Hematopoietic multipotent progenitor cell treated with erythropoietin and hydrocortisone succinate and interleukin-3 and kit ligand, for 8 days (in vitro differentiated cells): ENCODE data around the gene MTIF2.
A peak's percentile ranks its signal among the peaks of the same experiment; 100 is the strongest.
"Not testable (repeated sequence)": the region's sequence is repeated elsewhere in the genome, so short reads cannot be mapped to it uniquely, and the experiment has no call there.

Experiments
- DNase-seq: peaks from one replicate; pipeline ENCODE4 v3.0.0-alpha.2; 2015

MTIF2 gene

GRCh38 chr2:55268907-55269644 is at the start of gene MTIF2:
Gene MTIF2 (minus strand): TSS chr2:55269231. CDS start chr2:55263858, 5,373 bp downstream.
- peak; percentile 93 for DNase-seq

GRCh38 chr2:55314985-55315384 is 46.0 kb upstream of the MTIF2 start:
- DNase-seq = no peak

DNA sequence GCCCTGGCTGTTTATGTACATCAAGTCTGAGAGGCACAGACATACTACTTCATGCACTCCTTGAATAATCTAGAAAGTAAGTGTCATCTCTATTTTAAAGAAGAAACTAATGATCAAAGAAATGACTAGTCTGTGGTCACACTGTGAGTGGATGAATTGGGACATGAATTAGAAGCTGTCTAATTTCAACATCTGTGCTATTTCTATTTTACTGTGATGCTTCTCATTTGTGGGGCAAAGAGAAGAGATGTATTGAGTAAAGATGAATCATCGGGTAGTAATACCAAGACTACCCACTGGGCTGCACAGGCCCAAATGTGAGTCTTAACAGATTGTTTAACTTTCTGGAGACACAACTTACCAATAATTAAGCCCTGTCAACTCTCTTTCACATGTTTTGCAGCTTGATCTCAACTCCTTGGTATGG is 42.4 kb upstream of the MTIF2 start:
- peak; percentile 13 for DNase-seq

DNA sequence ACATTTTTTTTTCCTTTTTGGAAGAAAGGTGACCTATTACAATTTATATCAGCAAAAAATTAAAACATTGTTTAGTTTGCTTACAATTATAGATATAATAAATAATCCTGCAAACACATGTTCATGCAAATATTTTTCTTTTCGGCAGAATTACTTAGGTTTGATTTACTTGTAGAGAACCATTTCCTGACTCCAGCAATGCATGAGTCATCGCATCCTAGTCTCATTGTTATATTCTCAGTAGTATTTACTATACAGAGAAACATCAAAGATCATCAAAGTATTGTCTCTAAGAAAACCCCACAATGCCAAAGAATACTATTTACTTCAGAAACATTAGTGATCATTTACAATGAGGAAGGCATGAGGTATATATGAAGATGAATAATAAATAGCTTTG is 40.4 kb upstream of the MTIF2 start:
- DNase-seq = no peak

GRCh38 chr2:55302241-55302640 is 33.2 kb upstream of the MTIF2 start:
- no peak for DNase-seq

DNA sequence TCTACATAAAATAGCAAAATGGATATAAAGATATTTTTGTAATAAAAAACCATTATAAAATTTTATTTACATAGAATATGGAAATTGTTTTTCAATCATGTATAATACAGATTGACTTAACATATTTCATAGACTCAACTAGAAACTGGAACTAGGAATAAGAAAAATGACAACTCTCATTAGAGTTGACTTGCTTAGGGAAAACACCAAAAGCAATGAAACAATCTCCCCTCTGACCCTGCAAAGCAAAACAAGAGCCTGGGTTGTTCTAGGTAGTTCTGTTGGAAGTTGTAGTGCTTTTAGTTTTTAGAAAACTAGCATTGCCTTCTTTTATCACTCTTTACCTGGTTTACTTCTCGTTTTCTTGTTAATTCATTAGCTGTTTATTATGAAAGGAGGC is 32.2 kb upstream of the MTIF2 start:
- no peak for DNase-seq

- no peak for DNase-seq
Measured at GRCh38 chr2:55296393-55296792, 27.4 kb upstream of the MTIF2 start.

GRCh38 chr2:55283083-55283482 is 14.1 kb upstream of the MTIF2 start:
- no peak for DNase-seq

GRCh38 chr2:55282110-55282917 is 13.3 kb upstream of the MTIF2 start:
- peak; percentile 88 for DNase-seq

DNA sequence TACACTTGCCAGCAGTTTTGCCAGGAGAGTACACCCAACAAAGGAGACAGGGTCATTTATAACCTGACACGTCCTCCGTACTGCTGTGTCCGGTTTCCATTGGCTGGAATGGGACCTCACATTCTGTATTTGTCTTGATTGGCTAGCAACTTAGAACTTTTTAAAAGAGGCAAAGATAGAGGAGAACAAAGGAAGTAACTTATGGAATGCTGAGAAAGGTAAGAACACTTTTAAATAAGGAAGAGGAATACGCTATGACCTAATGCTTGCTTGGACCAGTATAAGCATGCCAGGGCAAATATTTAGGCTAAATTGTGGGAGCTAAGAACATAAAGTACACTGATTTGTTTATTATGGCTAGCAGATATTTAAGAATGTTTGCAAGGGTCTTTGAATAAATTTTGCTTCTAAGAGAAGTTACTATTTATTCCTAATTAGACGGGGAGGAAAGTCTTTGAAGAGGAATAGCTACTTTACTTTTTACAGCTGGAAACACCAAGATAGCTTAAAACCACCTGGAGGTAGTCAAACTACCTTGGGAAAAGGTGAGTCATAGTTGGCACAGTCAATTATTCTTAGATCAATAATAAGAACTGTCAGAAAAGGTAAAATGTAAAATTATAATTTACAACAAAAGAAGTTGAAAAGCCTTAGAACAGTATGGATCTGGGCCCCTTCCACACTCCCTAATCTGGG is 12.0 kb upstream of the MTIF2 start:
- not testable (repeated sequence) for DNase-seq

GRCh38 chr2:55279859-55280424 is 10.9 kb upstream of the MTIF2 start:
- not testable (repeated sequence) for DNase-seq

- not testable (repeated sequence) for DNase-seq
Measured at GRCh38 chr2:55279214-55279835, 10.3 kb upstream of the MTIF2 start.

DNA sequence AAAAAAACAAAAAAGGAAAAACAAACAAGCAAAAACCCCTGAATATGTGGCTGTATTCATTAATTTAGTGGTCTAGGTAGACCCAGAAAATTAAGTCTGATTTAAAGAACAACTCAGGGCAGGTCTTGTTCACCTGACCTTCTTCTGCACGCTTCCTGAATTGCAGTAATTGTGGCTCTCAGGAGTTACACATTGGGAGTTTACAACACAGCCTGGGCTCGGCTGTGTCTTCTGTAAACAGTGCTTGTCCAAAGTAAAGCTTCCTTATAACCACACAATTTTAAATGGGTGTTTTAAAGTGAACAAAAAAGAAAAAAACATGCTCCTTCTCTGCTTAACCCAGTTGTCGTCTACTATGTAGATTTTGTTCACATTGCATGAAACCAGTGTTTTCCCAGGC is 8.3 kb upstream of the MTIF2 start:
- DNase-seq = no peak

- not testable (repeated sequence) for DNase-seq
Measured at GRCh38 chr2:55274346-55274745, 5.3 kb upstream of the MTIF2 start.

DNA sequence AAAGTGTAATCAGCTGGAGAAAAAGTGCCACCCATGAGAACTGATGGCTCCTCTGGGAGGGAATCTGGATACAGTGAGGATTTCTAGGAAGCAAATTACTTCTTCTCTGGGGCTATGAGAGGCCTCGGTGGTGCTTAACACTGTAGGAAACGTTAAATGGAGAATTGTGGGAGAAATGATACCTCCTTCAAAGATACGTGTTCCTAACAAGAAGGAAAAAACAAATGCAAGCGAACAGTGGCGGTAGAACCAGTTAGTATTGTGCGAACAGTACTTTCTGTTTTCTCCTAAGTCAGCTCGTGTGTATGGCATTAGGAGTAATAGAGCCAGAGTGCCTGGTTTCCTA is 587 bp upstream of the MTIF2 start:
- DNase-seq = peak; percentile 50

GRCh38 chr2:55268288-55268906 is 634 bp downstream of the MTIF2 start:
- DNase-seq = peak; percentile 19

DNA sequence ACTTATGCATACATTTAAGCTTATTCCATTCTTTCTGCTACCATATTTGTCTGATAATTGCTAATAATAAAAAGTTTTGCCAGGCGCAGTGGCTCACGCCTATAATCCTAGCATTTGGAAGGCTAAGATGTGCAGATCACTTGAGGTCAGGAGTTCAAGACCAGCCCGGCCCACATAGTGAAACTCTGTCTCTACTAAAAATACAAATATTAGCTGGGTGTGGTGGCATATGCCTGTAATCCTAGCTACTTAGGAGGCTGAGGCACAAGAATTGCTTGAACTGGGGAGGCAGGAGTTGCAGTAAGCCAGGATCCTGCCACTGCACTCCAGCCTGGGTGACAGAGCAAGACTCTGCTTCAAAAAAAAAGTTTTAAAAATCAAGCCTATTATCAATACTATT is 9.4 kb downstream of the MTIF2 start:
- DNase-seq = not testable (repeated sequence)

DNA sequence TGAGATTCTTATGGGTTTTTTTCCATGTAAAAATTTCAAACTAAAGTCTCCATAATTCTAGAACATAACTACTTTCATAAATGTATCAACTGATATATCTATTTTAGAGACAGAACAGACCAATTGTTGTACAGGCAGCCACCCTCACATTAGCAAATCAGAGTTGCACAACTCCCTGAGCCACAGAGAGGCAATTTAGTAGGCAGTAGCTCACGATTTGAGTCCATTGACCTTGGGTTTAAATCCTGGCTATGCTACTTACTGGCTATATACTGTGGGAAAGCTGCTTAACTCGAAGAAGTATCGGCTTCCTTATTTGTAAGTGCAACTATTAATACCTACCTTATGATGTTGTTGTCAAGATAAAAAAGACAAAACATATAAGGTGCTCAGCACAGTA is 16.2 kb downstream of the MTIF2 start:
- no peak for DNase-seq

DNA sequence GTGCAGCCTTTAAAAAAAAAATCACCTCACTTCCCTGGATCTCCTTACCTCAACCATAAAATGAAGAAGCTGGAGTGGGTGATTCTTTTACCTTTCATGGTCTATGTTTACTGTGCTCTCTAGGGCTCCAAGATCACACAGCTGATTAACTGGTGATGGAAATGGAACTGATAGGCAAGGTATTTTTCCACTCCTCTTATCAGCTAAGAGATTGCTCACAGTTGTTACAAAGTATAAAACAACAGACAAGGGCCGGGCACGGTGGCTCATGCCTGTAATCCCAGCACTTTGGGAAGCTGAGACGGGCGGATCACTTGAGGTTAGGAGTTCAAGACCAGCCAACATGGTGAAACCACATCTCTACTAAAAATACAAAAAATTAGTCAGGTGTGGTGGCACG is 22.0 kb downstream of the MTIF2 start:
- DNase-seq = no peak

- no peak for DNase-seq
Measured at GRCh38 chr2:55245411-55245810, 23.6 kb downstream of the MTIF2 start.

DNA sequence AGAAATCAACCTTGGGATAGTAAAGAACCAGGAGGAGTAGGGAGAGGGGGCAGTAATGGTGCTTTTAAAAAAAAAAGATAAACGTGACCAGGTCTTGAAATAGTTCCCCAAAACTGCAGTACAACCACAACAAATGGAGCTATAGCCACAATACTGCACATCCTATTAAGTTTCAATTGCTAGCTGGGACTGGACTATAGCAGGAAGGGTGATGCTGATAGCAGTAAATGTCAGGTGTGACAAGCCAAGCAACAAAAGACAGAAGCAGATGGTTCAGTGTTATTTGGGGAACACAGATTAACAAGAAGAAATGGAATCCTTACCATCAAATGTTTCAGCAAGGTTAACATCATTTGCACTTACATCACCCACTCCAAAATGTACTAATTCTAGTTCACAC is 26.4 kb downstream of the MTIF2 start:
- no peak for DNase-seq

- DNase-seq = not testable (repeated sequence)
Measured at GRCh38 chr2:55241582-55241981, 27.4 kb downstream of the MTIF2 start.
